Activated naive CD8-positive, alpha-beta T cell treated with anti-CD3 and anti-CD28 coated beads, Interleukin-2, amount 10 ng/mL, durations not matched to agents 7 days and 5 days (primary cell): ENCODE measurements around the gene MRGPRF. TPM values are rescaled to one million over a fixed set of nuclear protein-coding genes. Genes with fewer than 3 reads are reported as not detected.

ENCODE experiments used
- ATAC-seq: fragments of 150-1000 bp; cut with Tn5 transposase; one replicate; pipeline ENCODE4 v1.10.0; 2021; ENCODE audit warnings: low read depth, moderate library complexity
- POLR2A ChIA-PET: fragments of 350-600 bp; sonication (Branson Sonifier 250); formaldehyde crosslinking; loops from one replicate; lab custom pipeline; 2021; ENCODE audit warnings: antibody characterized with exemption; lab: Charles Lee
- DNase-seq: peaks from one replicate; pipeline ENCODE4 v3.0.0; 2021
- H3K27ac Mint-ChIP-seq: one replicate; pipeline ENCODE4 v1.8.0; 2022; ENCODE audit warnings: mild to moderate bottlenecking, mixed read lengths
- H3K27me3 Mint-ChIP-seq: one replicate; pipeline ENCODE4 v1.8.0; 2022; ENCODE audit warnings: mild to moderate bottlenecking, moderate library complexity, mixed read lengths
- H3K36me3 Mint-ChIP-seq: one replicate; pipeline ENCODE4 v1.8.0; 2021; ENCODE audit warnings: mild to moderate bottlenecking, mixed read lengths
- H3K4me1 Mint-ChIP-seq: one replicate; pipeline ENCODE4 v1.8.0; 2021; ENCODE audit warnings: mixed read lengths
- H3K4me3 Mint-ChIP-seq: one replicate; pipeline ENCODE4 v1.8.0; 2022; ENCODE audit warnings: mild to moderate bottlenecking, moderate library complexity, mixed read lengths
- H3K9me3 Mint-ChIP-seq: one replicate; pipeline ENCODE4 v1.8.0; 2021; ENCODE audit warnings: mixed read lengths
- total RNA-seq, 2 experiments: library from RNA; stranded (reverse); gene quantifications; one replicate each; pipeline ENCODE4 v1.2.3, GENCODE V29; 2021

The MRGPRF gene
- total RNA-seq, 2 experiments from 2014 or later: not detected

GRCh38 chr11:69024509-69024908, 11.5 kb upstream of the MRGPRF start:
- ATAC-seq (no peak), DNase-seq (no peak)
- Mint-ChIP-seq H3K9me3 (no peaks in the 10 kb centered on the region), H3K4me3 (no peak overlapping the region), H3K27me3 (no peaks in the 10 kb centered on the region), H3K27ac (no peak overlapping the region), H3K36me3 (no peaks in the 10 kb centered on the region), H3K4me1 (no peaks in the 10 kb centered on the region)
- POLR2A ChIA-PET: no interaction called here

GRCh38 chr11:69022260-69022659, 9.2 kb upstream of the MRGPRF start:
- POLR2A ChIA-PET: no interaction called here
- H3K4me3 Mint-ChIP-seq: no peak overlapping the region
- no peaks in the 10 kb centered on the region for H3K27me3 Mint-ChIP-seq
- H3K4me1 Mint-ChIP-seq: no peaks in the 10 kb centered on the region
- no peak for DNase-seq
- H3K36me3 Mint-ChIP-seq: no peaks in the 10 kb centered on the region
- ATAC-seq: no peak
- no peaks in the 10 kb centered on the region for H3K9me3 Mint-ChIP-seq
- no peak overlapping the region for H3K27ac Mint-ChIP-seq

- POLR2A ChIA-PET: no interaction called here
- H3K36me3 Mint-ChIP-seq: no peaks in the 10 kb centered on the region
- H3K4me1 Mint-ChIP-seq: no peaks in the 10 kb centered on the region
Measured at GRCh38 chr11:69018924-69019323, 5.9 kb upstream of the MRGPRF start.

GRCh38 chr11:69017951-69018350, 4.9 kb upstream of the MRGPRF start:
- peaks cover 2% of the 10 kb centered on the region for H3K27me3 Mint-ChIP-seq
- H3K27ac Mint-ChIP-seq: no peak overlapping the region
- no peaks in the 10 kb centered on the region for H3K9me3 Mint-ChIP-seq
- ATAC-seq (no peak), DNase-seq (no peak)
- POLR2A ChIA-PET: no interaction called here
- H3K36me3 Mint-ChIP-seq: no peaks in the 10 kb centered on the region
- H3K4me3 Mint-ChIP-seq: no peak overlapping the region
- no peaks in the 10 kb centered on the region for H3K4me1 Mint-ChIP-seq

More at GRCh38 chr11:69018924-69019323, 5.9 kb upstream of the MRGPRF start:
- Mint-ChIP-seq H3K27me3 (peaks cover 2% of the 10 kb centered on the region), H3K27ac (no peak overlapping the region), H3K4me3 (no peak overlapping the region), H3K9me3 (no peaks in the 10 kb centered on the region)
- no peak for DNase-seq
- ATAC-seq: no peak

GRCh38 chr11:69014898-69015549, 2.0 kb upstream of the MRGPRF start:
- no peaks in the 10 kb centered on the region for H3K9me3 Mint-ChIP-seq
- POLR2A ChIA-PET: no interaction called here
- no peaks in the 10 kb centered on the region for H3K4me1 Mint-ChIP-seq
- H3K27ac Mint-ChIP-seq: no peak overlapping the region
- H3K4me3 Mint-ChIP-seq: no peak overlapping the region
- H3K36me3 Mint-ChIP-seq: no peaks in the 10 kb centered on the region
- ATAC-seq (no peak), DNase-seq (no peak)
- peaks cover 19% of the 10 kb centered on the region for H3K27me3 Mint-ChIP-seq

GRCh38 chr11:69014084-69014851, 1.2 kb upstream of the MRGPRF start:
- peaks cover 19% of the 10 kb centered on the region for H3K27me3 Mint-ChIP-seq
- no peaks in the 10 kb centered on the region for H3K36me3 Mint-ChIP-seq
- no peak overlapping the region for H3K27ac Mint-ChIP-seq
- POLR2A ChIA-PET: no interaction called here
- no peaks in the 10 kb centered on the region for H3K4me1 Mint-ChIP-seq
- DNase-seq (no peak), ATAC-seq (no peak)
- no peak overlapping the region for H3K4me3 Mint-ChIP-seq
- H3K9me3 Mint-ChIP-seq: no peaks in the 10 kb centered on the region

GRCh38 chr11:69012092-69013008, 696 bp downstream of the MRGPRF start:
- peaks cover 26% of the 10 kb centered on the region for H3K27me3 Mint-ChIP-seq
- no peaks in the 10 kb centered on the region for H3K4me1 Mint-ChIP-seq
- no peaks in the 10 kb centered on the region for H3K9me3 Mint-ChIP-seq
- DNase-seq: no peak
- H3K36me3 Mint-ChIP-seq: no peaks in the 10 kb centered on the region
- H3K4me3 Mint-ChIP-seq: no peak overlapping the region
- POLR2A ChIA-PET: no interaction called here
- H3K27ac Mint-ChIP-seq: no peak overlapping the region
- no peak for ATAC-seq

GRCh38 chr11:69011624-69012091, 1.4 kb downstream of the MRGPRF start:
- ATAC-seq (no peak), DNase-seq (no peak)
- Mint-ChIP-seq H3K4me1 (no peaks in the 10 kb centered on the region), H3K27me3 (peaks cover 24% of the 10 kb centered on the region), H3K9me3 (no peaks in the 10 kb centered on the region), H3K4me3 (no peak overlapping the region), H3K27ac (no peak overlapping the region), H3K36me3 (no peaks in the 10 kb centered on the region)
- POLR2A ChIA-PET: no interaction called here

GRCh38 chr11:69010964-69011623, 2.0 kb downstream of the MRGPRF start:
- Mint-ChIP-seq H3K36me3 (no peaks in the 10 kb centered on the region), H3K27ac (no peak overlapping the region), H3K27me3 (peaks cover 25% of the 10 kb centered on the region), H3K4me1 (no peaks in the 10 kb centered on the region), H3K4me3 (no peak overlapping the region), H3K9me3 (no peaks in the 10 kb centered on the region)
- DNase-seq: peak; percentile 62
- peak; percentile 76 for ATAC-seq
- POLR2A ChIA-PET: no interaction called here

GRCh38 chr11:69010361-69010891, 2.6 kb downstream of the MRGPRF start:
- ATAC-seq: no peak
- POLR2A ChIA-PET: no interaction called here

GRCh38 chr11:69009441-69010211, 3.4 kb downstream of the MRGPRF start:
- Mint-ChIP-seq H3K9me3 (no peaks in the 10 kb centered on the region), H3K4me3 (no peak overlapping the region), H3K36me3 (no peaks in the 10 kb centered on the region), H3K4me1 (no peaks in the 10 kb centered on the region), H3K27me3 (peaks cover 25% of the 10 kb centered on the region), H3K27ac (no peak overlapping the region)
- ATAC-seq: no peak
- DNase-seq: no peak
- POLR2A ChIA-PET: no interaction called here

More at GRCh38 chr11:69010361-69010891, 2.6 kb downstream of the MRGPRF start:
- no peaks in the 10 kb centered on the region for H3K9me3 Mint-ChIP-seq
- no peaks in the 10 kb centered on the region for H3K36me3 Mint-ChIP-seq
- no peaks in the 10 kb centered on the region for H3K4me1 Mint-ChIP-seq
- H3K27me3 Mint-ChIP-seq: peaks cover 25% of the 10 kb centered on the region
- H3K27ac Mint-ChIP-seq: no peak overlapping the region
- H3K4me3 Mint-ChIP-seq: no peak overlapping the region
- DNase-seq: no peak

- Mint-ChIP-seq H3K27ac (no peak overlapping the region), H3K4me3 (no peak overlapping the region), H3K27me3 (peaks cover 25% of the 10 kb centered on the region), H3K36me3 (no peaks in the 10 kb centered on the region), H3K9me3 (no peaks in the 10 kb centered on the region), H3K4me1 (no peaks in the 10 kb centered on the region)
- no peak for ATAC-seq
- POLR2A ChIA-PET: no interaction called here
- DNase-seq: no peak
Measured at GRCh38 chr11:69008737-69009440, 4.2 kb downstream of the MRGPRF start.
